Measurements from ENCODE around the gene TCAF2.
"Not testable (repeated sequence)": the region's sequence is repeated elsewhere in the genome, so short reads cannot be mapped to it uniquely, and the experiment has no call there.

DNA sequence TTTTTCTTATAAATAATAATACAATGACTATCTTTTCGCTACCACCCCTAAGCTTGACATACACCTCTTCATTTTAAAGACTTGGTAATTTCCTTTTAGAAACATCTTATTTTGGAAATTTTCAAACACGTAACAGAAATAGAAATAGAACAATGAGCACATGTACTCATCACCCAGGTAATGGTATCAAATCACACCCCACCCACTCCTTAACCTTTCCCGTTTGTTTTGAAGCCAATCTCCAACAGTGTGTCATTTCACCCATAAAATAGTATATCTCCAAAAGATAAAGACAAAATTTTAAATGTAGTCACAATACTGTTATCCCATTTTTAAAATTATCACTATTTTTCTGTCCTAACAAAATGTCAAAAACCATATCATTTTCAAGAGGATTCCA lies 32.6 kb upstream of the TCAF2 start:
- TF ChIP-seq, protein P1, sequence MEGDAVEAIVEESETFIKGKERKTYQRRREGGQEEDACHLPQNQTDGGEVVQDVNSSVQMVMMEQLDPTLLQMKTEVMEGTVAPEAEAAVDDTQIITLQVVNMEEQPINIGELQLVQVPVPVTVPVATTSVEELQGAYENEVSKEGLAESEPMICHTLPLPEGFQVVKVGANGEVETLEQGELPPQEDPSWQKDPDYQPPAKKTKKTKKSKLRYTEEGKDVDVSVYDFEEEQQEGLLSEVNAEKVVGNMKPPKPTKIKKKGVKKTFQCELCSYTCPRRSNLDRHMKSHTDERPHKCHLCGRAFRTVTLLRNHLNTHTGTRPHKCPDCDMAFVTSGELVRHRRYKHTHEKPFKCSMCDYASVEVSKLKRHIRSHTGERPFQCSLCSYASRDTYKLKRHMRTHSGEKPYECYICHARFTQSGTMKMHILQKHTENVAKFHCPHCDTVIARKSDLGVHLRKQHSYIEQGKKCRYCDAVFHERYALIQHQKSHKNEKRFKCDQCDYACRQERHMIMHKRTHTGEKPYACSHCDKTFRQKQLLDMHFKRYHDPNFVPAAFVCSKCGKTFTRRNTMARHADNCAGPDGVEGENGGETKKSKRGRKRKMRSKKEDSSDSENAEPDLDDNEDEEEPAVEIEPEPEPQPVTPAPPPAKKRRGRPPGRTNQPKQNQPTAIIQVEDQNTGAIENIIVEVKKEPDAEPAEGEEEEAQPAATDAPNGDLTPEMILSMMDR (conservative IDR thresholded peaks at IDR 0.05 in 1 of 2, IDR thresholded peaks at IDR 0.05 in 1 of 2; ENCODE audit: extremely low read depth in 1 of 2, insufficient read depth in 1 of 2, low read depth in 1 of 2, low read length in 2 of 2) = not testable (repeated sequence)
- not testable (repeated sequence) for TF ChIP-seq EZH2 (IDR thresholded peaks at IDR 0.05; ENCODE audit: borderline replicate concordance, low read length)

Data from mammary epithelial cell (primary cell).